Measurements from ENCODE around the gene DLG4. TPM values are rescaled to one million over a fixed set of nuclear protein-coding genes. Genes with fewer than 3 reads are reported as not detected.
A peak's percentile ranks its signal among the peaks of the same experiment; 100 is the strongest.

Gene DLG4
- polyA plus RNA-seq, 1 donor = 16.7 TPM

GRCh38 chr17:7203391-7203790 is 16.2 kb downstream of the DLG4 start:
- no peaks in the 10 kb centered on the region for H3K9me3 ChIP-seq (ENCODE audit: control insufficient read depth, low read depth, low read length)
- DNase-seq = no peak
- H3K27ac ChIP-seq (ENCODE audit: low read length) = no peak overlapping the region
- no CpG with 5 or more reads among the region's 16 CpGs for WGBS (ENCODE audit: insufficient coverage, low lambda C conversion rate)
- peaks cover 18% of the 10 kb centered on the region for H3K27me3 ChIP-seq (ENCODE audit: control insufficient read depth, insufficient read depth, low read length)
- H3K36me3 ChIP-seq (ENCODE audit: control insufficient read depth, insufficient read depth, low read length) = peaks cover 8% of the 10 kb centered on the region
- no peak overlapping the region for H3K4me3 ChIP-seq (ENCODE audit: low read length)
- peaks cover 13% of the 10 kb centered on the region for H3K4me1 ChIP-seq (ENCODE audit: control insufficient read depth, insufficient read depth, low read length)

GRCh38 chr17:7196651-7197401 is 22.8 kb downstream of the DLG4 start:
- no peaks in the 10 kb centered on the region for H3K27me3 ChIP-seq (ENCODE audit: control insufficient read depth, insufficient read depth, low read length)
- H3K4me3 ChIP-seq (ENCODE audit: low read length) = no peak overlapping the region
- H3K4me1 ChIP-seq (ENCODE audit: control insufficient read depth, insufficient read depth, low read length) = no peaks in the 10 kb centered on the region
- 92% methylated on average over 2 of the region's 22 CpGs for WGBS (ENCODE audit: insufficient coverage, low lambda C conversion rate)
- peaks cover 19% of the 10 kb centered on the region for H3K36me3 ChIP-seq (ENCODE audit: control insufficient read depth, insufficient read depth, low read length)
- no peak for DNase-seq
- H3K9me3 ChIP-seq (ENCODE audit: control insufficient read depth, low read depth, low read length) = no peaks in the 10 kb centered on the region
- H3K27ac ChIP-seq (ENCODE audit: low read length) = no peak overlapping the region

- Histone ChIP-seq H3K4me1 (ENCODE audit: control insufficient read depth, insufficient read depth, low read length) (no peaks in the 10 kb centered on the region), H3K4me3 (ENCODE audit: low read length) (no peak overlapping the region), H3K36me3 (ENCODE audit: control insufficient read depth, insufficient read depth, low read length) (peaks cover 19% of the 10 kb centered on the region), H3K9me3 (ENCODE audit: control insufficient read depth, low read depth, low read length) (no peaks in the 10 kb centered on the region), H3K27me3 (ENCODE audit: control insufficient read depth, insufficient read depth, low read length) (no peaks in the 10 kb centered on the region), H3K27ac (ENCODE audit: low read length) (no peak overlapping the region)
- no CpG with 5 or more reads among the region's 12 CpGs for WGBS (ENCODE audit: insufficient coverage, low lambda C conversion rate)
- DNase-seq = no peak
Observed at GRCh38 chr17:7195971-7196370, 23.7 kb downstream of the DLG4 start.

GRCh38 chr17:7192271-7192937 is 27.2 kb downstream of the DLG4 start:
- Histone ChIP-seq H3K4me1 (ENCODE audit: control insufficient read depth, insufficient read depth, low read length) (no peaks in the 10 kb centered on the region), H3K27ac (ENCODE audit: low read length) (no peak overlapping the region), H3K27me3 (ENCODE audit: control insufficient read depth, insufficient read depth, low read length) (no peaks in the 10 kb centered on the region), H3K4me3 (ENCODE audit: low read length) (no peak overlapping the region), H3K9me3 (ENCODE audit: control insufficient read depth, low read depth, low read length) (no peaks in the 10 kb centered on the region), H3K36me3 (ENCODE audit: control insufficient read depth, insufficient read depth, low read length) (peaks cover 20% of the 10 kb centered on the region)
- WGBS (ENCODE audit: insufficient coverage, low lambda C conversion rate) = 52% methylated on average over 2 of the region's 12 CpGs
- DNase-seq = no peak

- WGBS (ENCODE audit: insufficient coverage, low lambda C conversion rate) = 93% methylated on average over 8 of the region's 26 CpGs
- H3K27ac ChIP-seq (ENCODE audit: low read length) = no peak overlapping the region
- no peak for DNase-seq
- H3K27me3 ChIP-seq (ENCODE audit: control insufficient read depth, insufficient read depth, low read length) = no peaks in the 10 kb centered on the region
- no peak overlapping the region for H3K4me3 ChIP-seq (ENCODE audit: low read length)
- no peaks in the 10 kb centered on the region for H3K4me1 ChIP-seq (ENCODE audit: control insufficient read depth, insufficient read depth, low read length)
- H3K36me3 ChIP-seq (ENCODE audit: control insufficient read depth, insufficient read depth, low read length) = peaks cover 17% of the 10 kb centered on the region
- H3K9me3 ChIP-seq (ENCODE audit: control insufficient read depth, low read depth, low read length) = no peaks in the 10 kb centered on the region
Observed at GRCh38 chr17:7191571-7192270, 27.9 kb downstream of the DLG4 start.

GRCh38 chr17:7191069-7191468 is 28.6 kb downstream of the DLG4 start:
- H3K9me3 ChIP-seq (ENCODE audit: control insufficient read depth, low read depth, low read length) = no peaks in the 10 kb centered on the region
- no peaks in the 10 kb centered on the region for H3K27me3 ChIP-seq (ENCODE audit: control insufficient read depth, insufficient read depth, low read length)
- no peak for DNase-seq
- H3K36me3 ChIP-seq (ENCODE audit: control insufficient read depth, insufficient read depth, low read length) = peaks cover 11% of the 10 kb centered on the region
- no peak overlapping the region for H3K4me3 ChIP-seq (ENCODE audit: low read length)
- WGBS (ENCODE audit: insufficient coverage, low lambda C conversion rate) = no CpG with 5 or more reads among the region's 12 CpGs
- no peaks in the 10 kb centered on the region for H3K4me1 ChIP-seq (ENCODE audit: control insufficient read depth, insufficient read depth, low read length)
- no peak overlapping the region for H3K27ac ChIP-seq (ENCODE audit: low read length)

- Histone ChIP-seq H3K36me3 (ENCODE audit: control insufficient read depth, insufficient read depth, low read length) (peaks cover 5% of the 10 kb centered on the region), H3K27ac (ENCODE audit: low read length) (no peak overlapping the region)
- WGBS (ENCODE audit: insufficient coverage, low lambda C conversion rate) = no CpG with 5 or more reads among the region's 14 CpGs
Observed at GRCh38 chr17:7190276-7190917, 29.2 kb downstream of the DLG4 start.

GRCh38 chr17:7186241-7186640 is 33.4 kb downstream of the DLG4 start:
- Histone ChIP-seq H3K9me3 (ENCODE audit: control insufficient read depth, low read depth, low read length) (no peaks in the 10 kb centered on the region), H3K4me3 (ENCODE audit: low read length) (no peak overlapping the region), H3K36me3 (ENCODE audit: control insufficient read depth, insufficient read depth, low read length) (peaks cover 2% of the 10 kb centered on the region), H3K27ac (ENCODE audit: low read length) (no peak overlapping the region), H3K27me3 (ENCODE audit: control insufficient read depth, insufficient read depth, low read length) (no peaks in the 10 kb centered on the region), H3K4me1 (ENCODE audit: control insufficient read depth, insufficient read depth, low read length) (peaks cover 6% of the 10 kb centered on the region)
- WGBS (ENCODE audit: insufficient coverage, low lambda C conversion rate) = no CpG with 5 or more reads among the region's 7 CpGs
- no peak for DNase-seq

More at GRCh38 chr17:7190276-7190917, 29.2 kb downstream of the DLG4 start:
- H3K4me1 ChIP-seq (ENCODE audit: control insufficient read depth, insufficient read depth, low read length) = no peaks in the 10 kb centered on the region
- no peaks in the 10 kb centered on the region for H3K9me3 ChIP-seq (ENCODE audit: control insufficient read depth, low read depth, low read length)
- H3K27me3 ChIP-seq (ENCODE audit: control insufficient read depth, insufficient read depth, low read length) = no peaks in the 10 kb centered on the region
- no peak for DNase-seq
- H3K4me3 ChIP-seq (ENCODE audit: low read length) = no peak overlapping the region

- Histone ChIP-seq H3K27me3 (ENCODE audit: control insufficient read depth, insufficient read depth, low read length) (no peaks in the 10 kb centered on the region), H3K4me1 (ENCODE audit: control insufficient read depth, insufficient read depth, low read length) (peaks cover 8% of the 10 kb centered on the region), H3K36me3 (ENCODE audit: control insufficient read depth, insufficient read depth, low read length) (no peaks in the 10 kb centered on the region), H3K27ac (ENCODE audit: low read length) (no peak overlapping the region), H3K9me3 (ENCODE audit: control insufficient read depth, low read depth, low read length) (no peaks in the 10 kb centered on the region), H3K4me3 (ENCODE audit: low read length) (no peak overlapping the region)
- DNase-seq = no peak
- 100% methylated on average over 1 of the region's 6 CpGs for WGBS (ENCODE audit: insufficient coverage, low lambda C conversion rate)
Observed at GRCh38 chr17:7184647-7185046, 35.0 kb downstream of the DLG4 start.

GRCh38 chr17:7184091-7184488 is 35.5 kb downstream of the DLG4 start:
- WGBS (ENCODE audit: insufficient coverage, low lambda C conversion rate) = no CpG with 5 or more reads among the region's 14 CpGs
- peaks cover 1% of the 10 kb centered on the region for H3K27me3 ChIP-seq (ENCODE audit: control insufficient read depth, insufficient read depth, low read length)
- no peaks in the 10 kb centered on the region for H3K36me3 ChIP-seq (ENCODE audit: control insufficient read depth, insufficient read depth, low read length)
- peaks cover 13% of the 10 kb centered on the region for H3K4me1 ChIP-seq (ENCODE audit: control insufficient read depth, insufficient read depth, low read length)
- peak; percentile 76 to 84 for DNase-seq
- H3K27ac ChIP-seq (ENCODE audit: low read length) = no peak overlapping the region
- no peak overlapping the region for H3K4me3 ChIP-seq (ENCODE audit: low read length)
- H3K9me3 ChIP-seq (ENCODE audit: control insufficient read depth, low read depth, low read length) = no peaks in the 10 kb centered on the region

Data from large intestine (tissue), 3 donors.